Measurements from ENCODE around the gene THOC2.
"Not testable (repeated sequence)": the region's sequence is repeated elsewhere in the genome, so short reads cannot be mapped to it uniquely, and the experiment has no call there.

The THOC2 gene

GRCh38 chrX:123580792-123581191, 152.1 kb downstream of the THOC2 start:
- DNase-seq (ENCODE audit: low read depth, low spot score): no peak

GRCh38 chrX:123574027-123574426, 158.8 kb downstream of the THOC2 start:
- not testable (repeated sequence) for DNase-seq (ENCODE audit: low read depth, low spot score)

- DNase-seq (ENCODE audit: low read depth, low spot score): no peak
These were observed 162.8 kb downstream of the THOC2 start for GRCh38 chrX:123570011-123570590.

GRCh38 chrX:123563167-123563566, 169.7 kb downstream of the THOC2 start:
- no peak for DNase-seq (ENCODE audit: low read depth, low spot score)

- no peak for DNase-seq (ENCODE audit: low read depth, low spot score)
These were observed 170.3 kb downstream of the THOC2 start for GRCh38 chrX:123562342-123563146.

- DNase-seq (ENCODE audit: low read depth, low spot score): no peak
These were observed 171.2 kb downstream of the THOC2 start for GRCh38 chrX:123561439-123562215.

- DNase-seq (ENCODE audit: low read depth, low spot score): no peak
These were observed 182.0 kb downstream of the THOC2 start for GRCh38 chrX:123550829-123551228.

Measured in activated naive CD8-positive, alpha-beta T cell treated with anti-CD3 and anti-CD28 coated beads, Interleukin-2, amount 50 U/mL, for 16 hours (primary cell).